Measurements from ENCODE around the gene TREH.
"Not testable (repeated sequence)": the region's sequence is repeated elsewhere in the genome, so short reads cannot be mapped to it uniquely, and the experiment has no call there.

TREH gene

DNA sequence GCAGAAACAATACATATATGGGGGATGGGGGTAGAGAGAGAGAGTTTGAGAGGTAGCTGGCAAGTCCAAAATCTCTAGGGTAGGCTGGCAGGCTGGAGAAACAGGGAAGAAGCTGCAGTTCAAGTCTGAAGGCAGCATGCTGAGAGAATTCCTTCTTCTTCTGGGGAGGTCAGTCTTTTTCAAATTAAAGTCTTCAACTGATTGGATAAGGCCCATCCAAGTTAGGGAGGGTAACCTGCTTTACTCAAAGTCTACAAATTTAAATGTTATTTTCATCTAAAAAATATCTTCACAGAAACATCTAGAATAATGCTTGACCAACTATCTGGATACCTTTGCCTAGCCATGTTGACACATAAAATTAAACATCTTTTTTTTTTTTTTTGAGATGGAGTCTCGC lies 2.9 kb upstream of the TREH start:
- no peak for DNase-seq (ENCODE audit: low spot score)
- TF ChIP-seq, protein P1, sequence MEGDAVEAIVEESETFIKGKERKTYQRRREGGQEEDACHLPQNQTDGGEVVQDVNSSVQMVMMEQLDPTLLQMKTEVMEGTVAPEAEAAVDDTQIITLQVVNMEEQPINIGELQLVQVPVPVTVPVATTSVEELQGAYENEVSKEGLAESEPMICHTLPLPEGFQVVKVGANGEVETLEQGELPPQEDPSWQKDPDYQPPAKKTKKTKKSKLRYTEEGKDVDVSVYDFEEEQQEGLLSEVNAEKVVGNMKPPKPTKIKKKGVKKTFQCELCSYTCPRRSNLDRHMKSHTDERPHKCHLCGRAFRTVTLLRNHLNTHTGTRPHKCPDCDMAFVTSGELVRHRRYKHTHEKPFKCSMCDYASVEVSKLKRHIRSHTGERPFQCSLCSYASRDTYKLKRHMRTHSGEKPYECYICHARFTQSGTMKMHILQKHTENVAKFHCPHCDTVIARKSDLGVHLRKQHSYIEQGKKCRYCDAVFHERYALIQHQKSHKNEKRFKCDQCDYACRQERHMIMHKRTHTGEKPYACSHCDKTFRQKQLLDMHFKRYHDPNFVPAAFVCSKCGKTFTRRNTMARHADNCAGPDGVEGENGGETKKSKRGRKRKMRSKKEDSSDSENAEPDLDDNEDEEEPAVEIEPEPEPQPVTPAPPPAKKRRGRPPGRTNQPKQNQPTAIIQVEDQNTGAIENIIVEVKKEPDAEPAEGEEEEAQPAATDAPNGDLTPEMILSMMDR (IDR thresholded peaks at IDR 0.05; ENCODE audit: extremely low read depth, missing control alignments), result no peak

DNA sequence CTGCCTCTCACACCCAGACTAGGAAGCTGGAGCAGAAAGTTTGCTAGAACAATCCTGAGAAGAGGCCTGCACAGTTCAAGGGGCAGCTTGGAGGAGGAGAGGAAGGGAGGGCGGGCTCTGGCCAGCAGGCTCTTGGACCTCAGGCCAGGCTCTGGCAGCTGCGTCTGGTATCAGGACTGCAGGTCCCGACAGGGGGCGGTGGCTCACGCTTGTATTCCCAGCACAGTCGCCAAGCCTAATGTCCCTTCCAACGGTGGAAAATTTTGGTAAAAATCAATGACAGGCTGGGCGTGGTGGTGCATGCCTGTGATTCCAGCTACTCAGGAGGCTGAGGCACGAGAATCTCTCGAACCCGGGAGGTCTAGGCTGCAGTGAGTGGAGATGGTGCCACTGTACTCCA lies 542 bp downstream of the TREH start:
- DNase-seq (ENCODE audit: low spot score), result not testable (repeated sequence)

DNA sequence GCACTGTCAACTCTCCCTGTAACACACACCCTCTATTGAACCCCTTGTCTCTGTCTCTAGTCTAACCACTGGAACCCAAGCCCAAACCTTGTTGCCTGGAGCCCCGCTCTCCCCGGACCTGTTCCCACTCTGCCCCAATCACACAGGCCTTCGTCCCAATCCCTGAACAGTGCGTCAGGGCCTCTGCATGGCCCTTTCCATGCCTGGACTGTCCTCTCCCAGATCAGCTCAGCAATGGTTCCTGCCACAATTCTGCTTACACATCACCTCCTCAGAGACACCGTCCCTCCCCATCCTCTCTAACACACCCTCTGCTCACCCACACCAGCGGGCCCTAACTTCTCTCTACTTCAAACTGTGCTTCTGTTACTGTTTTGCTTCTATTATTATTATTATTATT lies 1.5 kb downstream of the TREH start:
- DNase-seq (ENCODE audit: low spot score), result no peak
- TF ChIP-seq, protein P1 (IDR thresholded peaks at IDR 0.05; ENCODE audit: extremely low read depth, missing control alignments), result no peak

DNA sequence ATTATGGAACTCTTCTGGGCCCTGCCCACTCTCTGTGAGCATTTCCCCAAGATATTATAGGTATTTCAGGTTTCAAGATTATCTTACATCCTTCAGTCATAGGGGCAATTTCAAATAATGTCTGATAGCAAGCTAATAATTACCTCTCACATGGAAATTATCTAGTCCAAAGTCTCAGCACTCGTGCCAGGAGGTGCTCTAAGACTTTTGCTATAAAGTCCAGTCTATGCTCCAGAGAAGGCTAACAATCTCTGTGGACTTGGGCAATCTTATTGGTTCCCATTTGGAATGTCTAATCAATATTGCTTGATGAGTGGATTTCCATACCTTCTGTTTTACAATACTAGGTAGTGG lies 5.4 kb downstream of the TREH start:
- TF ChIP-seq, protein P1 (IDR thresholded peaks at IDR 0.05; ENCODE audit: extremely low read depth, missing control alignments), result no peak
- DNase-seq (ENCODE audit: low spot score), result no peak

DNA sequence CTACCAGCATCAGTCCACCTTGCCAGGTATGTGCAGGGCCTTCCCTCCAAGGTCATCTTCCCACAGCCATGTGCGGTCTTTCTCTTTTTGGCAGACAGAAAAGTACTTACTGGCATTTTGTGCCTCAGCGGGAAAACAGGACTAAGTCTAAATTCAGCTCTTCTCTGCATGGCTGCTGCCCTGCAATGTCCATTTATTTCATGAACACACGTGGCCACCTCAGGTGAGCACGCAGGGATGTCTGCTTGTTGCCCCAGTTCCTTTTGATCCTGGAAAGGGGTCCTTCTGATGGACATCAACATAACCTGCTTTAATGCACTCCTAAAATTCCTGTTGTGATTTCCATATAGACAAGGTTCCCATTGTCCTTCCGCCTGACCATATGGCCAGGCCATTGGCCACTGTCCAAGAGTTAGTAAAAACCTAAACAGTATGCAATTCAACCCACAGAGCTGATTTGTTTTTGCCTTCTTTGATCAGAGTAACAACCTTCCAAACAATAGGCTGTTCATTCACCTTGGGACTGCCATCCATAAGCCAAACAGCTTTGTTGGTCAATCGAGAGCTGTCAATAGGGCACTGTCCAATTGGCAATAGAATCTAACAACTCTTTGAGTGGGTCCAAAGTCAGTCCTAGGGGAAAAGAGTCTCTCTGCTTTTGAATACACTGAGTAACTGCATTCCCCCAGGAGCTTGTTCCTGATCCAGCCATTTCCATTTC lies 5.9 kb downstream of the TREH start:
- no peak for DNase-seq (ENCODE audit: low spot score)
- TF ChIP-seq, protein P1 (IDR thresholded peaks at IDR 0.05; ENCODE audit: extremely low read depth, missing control alignments), result no peak

DNA sequence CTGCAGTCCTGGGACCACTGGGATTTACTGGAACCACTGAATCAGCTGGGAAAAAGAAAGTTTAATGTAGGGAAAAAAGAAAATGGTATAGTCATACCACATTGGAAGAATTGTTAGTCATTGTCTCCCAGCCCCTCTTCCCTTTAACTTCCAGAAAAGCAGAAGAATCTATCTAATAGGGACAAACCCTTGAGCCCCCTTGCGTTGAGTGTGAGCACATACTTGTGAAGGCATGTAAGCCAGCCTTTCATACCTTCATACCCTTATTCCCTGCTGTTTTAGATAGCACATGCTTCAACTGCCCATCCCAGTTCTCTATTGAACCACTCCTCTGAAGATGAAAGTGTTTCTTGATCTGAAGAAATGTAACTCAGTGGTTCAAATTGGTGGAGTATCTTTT lies 6.6 kb downstream of the TREH start:
- no peak for DNase-seq (ENCODE audit: low spot score)
- TF ChIP-seq, protein P1 (IDR thresholded peaks at IDR 0.05; ENCODE audit: extremely low read depth, missing control alignments), result no peak

DNA sequence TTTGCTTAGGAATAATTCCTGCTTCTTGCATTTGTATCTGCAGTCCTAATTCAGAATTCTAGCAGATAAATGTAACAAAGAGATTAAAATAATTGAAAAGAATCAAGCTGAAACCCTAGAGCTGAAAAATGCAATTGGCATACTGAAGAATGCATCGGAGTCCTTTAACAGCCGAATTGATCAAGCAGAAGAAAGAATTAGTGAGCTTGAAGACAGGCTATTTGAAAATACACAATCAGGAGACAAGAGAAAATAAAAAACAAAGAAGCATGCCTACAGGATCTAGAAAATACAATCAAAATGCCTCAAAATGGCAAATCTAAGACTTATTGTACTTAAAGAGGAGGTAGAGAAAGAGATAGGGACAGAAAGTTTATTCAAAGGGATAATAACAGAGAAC lies 8.2 kb downstream of the TREH start:
- TF ChIP-seq, protein P1 (IDR thresholded peaks at IDR 0.05; ENCODE audit: extremely low read depth, missing control alignments), result no peak
- no peak for DNase-seq (ENCODE audit: low spot score)

DNA sequence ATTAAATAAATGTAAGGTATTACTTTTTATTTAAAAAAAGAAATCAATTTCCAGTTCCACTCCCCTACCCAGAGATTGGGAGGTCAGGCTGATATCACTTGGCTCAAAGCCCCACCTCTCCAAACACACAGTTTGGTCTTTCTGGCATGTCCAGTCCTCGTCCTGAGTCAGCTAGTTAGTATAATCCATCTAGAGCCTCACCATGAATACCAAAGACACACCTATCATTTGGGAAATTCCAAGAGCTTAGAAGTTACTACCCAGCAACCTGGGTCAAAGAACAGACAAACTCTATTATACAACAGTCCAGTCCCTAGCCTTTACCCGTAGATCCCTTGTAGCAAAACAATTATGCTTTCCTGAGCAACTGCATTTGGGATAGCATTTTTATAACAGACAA lies 9.4 kb downstream of the TREH start:
- no peak for DNase-seq (ENCODE audit: low spot score)

More for the DNA sequence above, 9.4 kb downstream of the TREH start:
- TF ChIP-seq, protein P1 (IDR thresholded peaks at IDR 0.05; ENCODE audit: extremely low read depth, missing control alignments), result no peak
